IgD-negative memory B cell (primary cell): ENCODE data around the gene MEFV. TPM values are rescaled to one million over a fixed set of nuclear protein-coding genes. Genes with fewer than 3 reads are reported as not detected.

Experiments used
- H3K27ac Mint-ChIP-seq, 3 donors: one replicate each; pipeline ENCODE4 v1.8.0; 2020 to 2022; ENCODE audit warnings: mild to moderate bottlenecking in 3 of 3, mixed read lengths in 3 of 3, moderate library complexity in 1 of 3
- H3K27me3 Mint-ChIP-seq: one replicate; pipeline ENCODE4 v1.8.0; 2021; ENCODE audit warnings: mixed read lengths
- H3K36me3 Mint-ChIP-seq: one replicate; pipeline ENCODE4 v1.8.0; 2020; ENCODE audit warnings: mild to moderate bottlenecking, mixed read lengths
- H3K4me1 Mint-ChIP-seq, 3 donors: one replicate each; pipeline ENCODE4 v1.8.0; 2020 to 2022; ENCODE audit warnings: mixed read lengths in 3 of 3, mild to moderate bottlenecking in 1 of 3
- H3K4me3 Mint-ChIP-seq, 4 donors: one replicate each; pipeline ENCODE4 v1.8.0; 2020 to 2022; ENCODE audit warnings: mild to moderate bottlenecking in 4 of 4, mixed read lengths in 4 of 4, moderate library complexity in 3 of 4
- H3K9me3 Mint-ChIP-seq, 3 donors: one replicate each; pipeline ENCODE4 v1.8.0; 2020 to 2021; ENCODE audit warnings: mixed read lengths in 3 of 3, mild to moderate bottlenecking in 1 of 3
- polyA plus RNA-seq: library from polyadenylated mRNA; unstranded; fragments of 300-500 nt; fragmentation: Illumina TruSeq; gene quantifications from one replicate; pipeline ENCODE4 v1.2.3, GENCODE V29; 2021

The MEFV gene, protein sequence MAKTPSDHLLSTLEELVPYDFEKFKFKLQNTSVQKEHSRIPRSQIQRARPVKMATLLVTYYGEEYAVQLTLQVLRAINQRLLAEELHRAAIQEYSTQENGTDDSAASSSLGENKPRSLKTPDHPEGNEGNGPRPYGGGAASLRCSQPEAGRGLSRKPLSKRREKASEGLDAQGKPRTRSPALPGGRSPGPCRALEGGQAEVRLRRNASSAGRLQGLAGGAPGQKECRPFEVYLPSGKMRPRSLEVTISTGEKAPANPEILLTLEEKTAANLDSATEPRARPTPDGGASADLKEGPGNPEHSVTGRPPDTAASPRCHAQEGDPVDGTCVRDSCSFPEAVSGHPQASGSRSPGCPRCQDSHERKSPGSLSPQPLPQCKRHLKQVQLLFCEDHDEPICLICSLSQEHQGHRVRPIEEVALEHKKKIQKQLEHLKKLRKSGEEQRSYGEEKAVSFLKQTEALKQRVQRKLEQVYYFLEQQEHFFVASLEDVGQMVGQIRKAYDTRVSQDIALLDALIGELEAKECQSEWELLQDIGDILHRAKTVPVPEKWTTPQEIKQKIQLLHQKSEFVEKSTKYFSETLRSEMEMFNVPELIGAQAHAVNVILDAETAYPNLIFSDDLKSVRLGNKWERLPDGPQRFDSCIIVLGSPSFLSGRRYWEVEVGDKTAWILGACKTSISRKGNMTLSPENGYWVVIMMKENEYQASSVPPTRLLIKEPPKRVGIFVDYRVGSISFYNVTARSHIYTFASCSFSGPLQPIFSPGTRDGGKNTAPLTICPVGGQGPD
- polyA plus RNA-seq, result not detected

DNA sequence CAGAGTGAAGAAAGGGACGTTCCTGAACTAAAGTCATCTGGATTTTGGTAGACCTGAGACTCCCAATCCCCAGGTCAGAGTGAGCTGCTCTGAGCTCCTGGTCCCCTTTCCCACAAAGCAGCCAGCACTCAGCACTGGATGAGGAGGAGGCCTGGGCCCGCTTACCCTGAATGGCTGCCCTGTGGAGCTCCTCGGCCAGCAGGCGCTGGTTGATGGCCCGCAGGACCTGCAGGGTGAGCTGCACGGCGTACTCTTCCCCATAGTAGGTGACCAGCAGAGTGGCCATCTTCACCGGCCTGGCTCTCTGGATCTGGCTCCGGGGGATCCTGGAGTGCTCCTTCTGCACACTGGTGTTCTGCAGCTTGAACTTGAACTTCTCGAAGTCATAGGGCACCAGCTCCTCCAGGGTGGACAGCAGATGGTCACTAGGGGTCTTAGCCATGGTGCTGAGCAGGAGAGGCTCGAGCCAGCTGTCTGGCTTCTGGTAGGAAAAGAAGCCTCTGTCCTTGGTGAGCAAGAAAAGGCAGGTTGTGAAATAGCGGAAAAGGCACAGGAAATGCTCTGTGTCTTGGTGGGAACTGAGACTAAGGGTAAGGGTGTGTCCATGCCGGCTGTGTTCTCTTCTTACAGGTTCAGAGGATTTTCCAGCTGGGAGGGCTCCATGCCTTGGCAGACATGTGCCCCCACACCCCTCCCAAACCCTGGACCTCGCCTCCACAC lies at the start of gene MEFV:
MEFV (minus strand) TSS at position 488 of the 720 bp plus-strand sequence; CDS start at position 442, 46 bp downstream.
- Mint-ChIP-seq H3K9me3 (no peaks in the 10 kb centered on the region), H3K4me3 (no peak within 1 kb of the TSS), H3K36me3 (no peaks in the 10 kb centered on the region), H3K27me3 (peaks cover 2% of the 10 kb centered on the region), H3K4me1 (peaks cover 0 to 1% (median 0%) of the 10 kb centered on the region in 3 donors), H3K27ac (no peak within 1 kb of the TSS)

DNA sequence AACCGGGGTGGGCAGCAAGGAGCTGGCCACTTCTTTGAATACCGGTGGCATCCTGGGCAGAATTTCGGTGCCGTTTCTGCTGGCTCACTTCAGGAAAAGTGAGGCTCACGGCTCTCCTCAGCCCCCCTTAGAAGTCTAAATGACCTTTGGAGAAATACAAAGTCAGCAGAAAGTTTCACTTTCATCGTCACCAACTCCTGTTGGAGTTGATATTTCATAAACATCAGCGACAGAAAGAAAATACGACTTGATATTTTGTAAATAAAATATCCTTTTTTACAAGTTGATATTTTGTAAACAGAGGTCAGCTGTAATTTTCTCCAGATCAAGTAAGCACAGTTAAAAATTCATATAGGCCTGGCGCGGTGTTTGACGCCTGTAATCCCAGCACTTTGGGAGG lies 49.6 kb upstream of the MEFV start:
- H3K27me3 Mint-ChIP-seq, result no peaks in the 10 kb centered on the region
- peak overlapping the region; percentile 87 to 92 (median 90) for H3K4me3 Mint-ChIP-seq
- peaks cover under 1 to 24% (median 19%) of the 10 kb centered on the region in 3 donors for H3K9me3 Mint-ChIP-seq
- H3K27ac Mint-ChIP-seq, result peak overlapping the region in 2 of 3 donors; percentile 88 to 91
- H3K36me3 Mint-ChIP-seq, result peaks cover 21% of the 10 kb centered on the region
- peaks cover 11 to 12% (median 11%) of the 10 kb centered on the region in 3 donors for H3K4me1 Mint-ChIP-seq

- H3K9me3 Mint-ChIP-seq, result peaks cover 4 to 26% (median 22%) of the 10 kb centered on the region in 3 donors
- H3K27ac Mint-ChIP-seq, result peak within 1 kb of the TSS; percentile 87 to 91 (median 88)
- H3K4me3 Mint-ChIP-seq, result peak within 1 kb of the TSS; percentile 87 to 92 (median 90)
- no peaks in the 10 kb centered on the region for H3K27me3 Mint-ChIP-seq
- peaks cover 23% of the 10 kb centered on the region for H3K36me3 Mint-ChIP-seq
- H3K4me1 Mint-ChIP-seq, result peaks cover 11 to 12% (median 11%) of the 10 kb centered on the region in 3 donors
Observed at GRCh38 chr16:3305109-3306068, 49.0 kb upstream of the MEFV start, which contains the start of the genes TIGD7 and ZNF75A. Gene TIGD7, minus strand, starts transcription at chr16:3305430. Its CDS starts 4,816 bp downstream, at chr16:3300614. Gene ZNF75A, plus strand, starts transcription at chr16:3305497. Its CDS starts 2,932 bp downstream, at chr16:3308429.

DNA sequence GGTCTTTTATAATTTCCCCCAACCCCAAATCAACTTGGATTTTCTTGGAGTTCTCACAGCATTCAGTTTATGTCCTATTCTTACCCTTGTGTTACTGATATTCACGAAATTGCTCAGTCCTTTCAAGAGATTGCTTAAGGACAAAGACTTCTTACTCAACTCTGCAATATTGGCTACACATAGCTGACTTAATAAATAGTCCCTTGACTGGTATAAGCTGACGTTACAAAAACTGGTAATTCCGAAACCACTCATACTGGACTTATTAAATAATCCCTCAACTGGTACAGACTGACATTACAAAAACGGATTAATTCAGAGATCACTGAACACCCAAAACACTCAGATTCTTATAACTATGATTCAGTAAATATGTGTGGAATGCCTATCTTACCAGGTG lies 47.9 kb upstream of the MEFV start:
- H3K4me3 Mint-ChIP-seq, result peak overlapping the region; percentile 87 to 92 (median 90)
- peak overlapping the region in 2 of 3 donors; percentile 76 to 91 for H3K27ac Mint-ChIP-seq
- H3K9me3 Mint-ChIP-seq, result peaks cover 5 to 36% (median 22%) of the 10 kb centered on the region in 3 donors
- H3K36me3 Mint-ChIP-seq, result peaks cover 21% of the 10 kb centered on the region
- no peaks in the 10 kb centered on the region for H3K27me3 Mint-ChIP-seq
- H3K4me1 Mint-ChIP-seq, result peaks cover 11 to 12% (median 12%) of the 10 kb centered on the region in 3 donors

DNA sequence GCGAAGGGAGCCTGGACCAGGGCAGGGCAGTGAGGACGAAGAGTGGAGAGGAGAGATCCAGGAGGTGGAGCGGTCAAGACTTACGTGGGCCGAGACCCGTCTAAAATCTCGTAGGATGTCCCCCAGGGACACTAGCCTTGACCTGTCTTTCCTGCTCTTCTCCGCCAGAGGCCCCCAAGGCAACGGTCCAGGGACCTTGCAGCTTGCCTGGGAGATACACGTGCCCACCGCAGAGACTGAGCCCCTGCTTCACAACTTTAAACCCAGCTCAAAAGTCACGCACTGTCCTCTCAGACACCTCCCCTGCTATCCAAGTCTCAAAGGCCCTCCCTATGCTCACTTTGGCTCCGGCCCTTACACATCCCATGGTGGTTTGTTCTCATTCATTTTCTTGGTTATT lies 39.4 kb upstream of the MEFV start:
- peaks cover 0 to 8% (median 6%) of the 10 kb centered on the region in 3 donors for H3K4me1 Mint-ChIP-seq
- H3K27ac Mint-ChIP-seq, result no peak overlapping the region
- peaks cover 11 to 46% (median 26%) of the 10 kb centered on the region in 3 donors for H3K9me3 Mint-ChIP-seq
- H3K36me3 Mint-ChIP-seq, result peaks cover 30% of the 10 kb centered on the region
- H3K4me3 Mint-ChIP-seq, result no peak overlapping the region
- H3K27me3 Mint-ChIP-seq, result no peaks in the 10 kb centered on the region

DNA sequence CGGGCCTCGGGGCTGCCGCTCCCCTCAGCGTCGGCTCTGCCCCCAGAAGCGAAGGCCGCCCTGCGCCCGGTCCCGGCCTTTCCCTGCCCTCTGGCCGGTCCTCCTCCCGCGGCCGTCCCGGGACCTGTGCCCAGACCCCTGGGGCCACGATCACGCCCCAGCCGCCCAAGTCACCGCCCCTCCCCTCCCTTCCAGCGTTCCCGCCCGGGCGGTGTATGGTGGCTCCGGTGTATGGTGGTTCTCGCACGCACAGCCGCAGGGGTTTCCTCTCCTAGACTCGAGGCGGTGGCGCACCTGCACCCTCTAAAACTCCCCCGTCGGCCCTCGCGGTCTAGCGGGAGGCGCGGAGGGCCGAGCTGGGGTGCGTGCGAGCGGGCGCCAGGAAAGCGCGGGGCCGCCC lies 38.8 kb upstream of the MEFV start:
- H3K9me3 Mint-ChIP-seq, result peaks cover 10 to 43% (median 25%) of the 10 kb centered on the region in 3 donors
- H3K27ac Mint-ChIP-seq, result no peak overlapping the region
- peaks cover 0 to 8% (median 6%) of the 10 kb centered on the region in 3 donors for H3K4me1 Mint-ChIP-seq
- no peaks in the 10 kb centered on the region for H3K27me3 Mint-ChIP-seq
- no peak overlapping the region for H3K4me3 Mint-ChIP-seq
- peaks cover 29% of the 10 kb centered on the region for H3K36me3 Mint-ChIP-seq

GRCh38 chr16:3292604-3293003 lies 36.2 kb upstream of the MEFV start:
- no peak overlapping the region for H3K4me3 Mint-ChIP-seq
- H3K27me3 Mint-ChIP-seq, result no peaks in the 10 kb centered on the region
- H3K27ac Mint-ChIP-seq, result no peak overlapping the region
- peaks cover 13 to 35% (median 32%) of the 10 kb centered on the region in 3 donors for H3K9me3 Mint-ChIP-seq
- H3K4me1 Mint-ChIP-seq, result peaks cover 0 to 8% (median 5%) of the 10 kb centered on the region in 3 donors
- H3K36me3 Mint-ChIP-seq, result peaks cover 39% of the 10 kb centered on the region

DNA sequence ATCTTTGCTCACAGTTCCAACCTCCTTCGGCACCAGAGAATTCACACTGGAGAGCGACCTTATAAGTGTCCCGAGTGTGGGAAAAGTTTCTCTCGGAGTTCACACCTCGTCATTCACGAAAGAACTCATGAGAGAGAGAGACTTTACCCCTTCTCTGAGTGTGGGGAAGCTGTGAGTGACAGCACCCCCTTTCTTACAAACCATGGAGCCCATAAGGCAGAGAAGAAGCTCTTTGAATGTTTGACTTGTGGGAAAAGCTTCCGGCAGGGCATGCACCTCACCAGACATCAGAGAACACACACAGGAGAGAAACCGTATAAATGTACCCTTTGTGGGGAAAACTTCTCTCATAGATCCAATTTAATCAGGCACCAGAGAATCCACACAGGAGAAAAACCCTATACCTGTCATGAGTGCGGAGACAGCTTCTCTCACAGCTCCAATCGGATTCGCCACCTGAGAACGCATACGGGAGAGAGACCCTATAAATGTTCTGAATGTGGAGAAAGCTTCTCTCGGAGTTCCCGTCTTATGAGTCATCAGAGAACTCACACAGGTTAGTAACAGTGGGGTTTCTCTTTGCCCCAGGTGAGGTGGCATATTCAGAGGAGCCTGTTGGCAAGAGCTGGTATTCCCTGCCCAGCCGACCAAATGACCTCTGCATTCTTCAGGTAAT lies 33.7 kb upstream of the MEFV start:
- H3K9me3 Mint-ChIP-seq, result peaks cover 13 to 36% (median 32%) of the 10 kb centered on the region in 3 donors
- peaks cover 42% of the 10 kb centered on the region for H3K36me3 Mint-ChIP-seq

DNA sequence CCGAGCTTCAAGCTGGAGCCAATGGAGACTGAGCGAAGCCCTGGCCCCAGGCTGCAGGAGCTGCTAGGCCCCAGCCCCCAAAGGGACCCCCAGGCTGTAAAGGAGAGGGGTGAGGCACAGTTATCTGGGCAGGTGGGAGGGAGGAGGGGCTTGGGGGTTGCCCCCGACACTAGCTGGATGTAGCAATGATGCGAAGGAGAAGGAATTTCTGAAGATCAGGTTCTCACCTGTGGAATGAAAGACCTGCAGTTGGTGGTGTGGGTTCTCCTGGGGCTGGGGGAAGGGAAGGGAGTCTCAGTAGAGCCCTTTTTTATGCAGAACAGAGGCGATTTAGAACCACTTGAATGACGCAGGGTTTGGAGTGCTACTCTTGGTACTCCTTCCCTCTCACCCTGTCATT lies 28.7 kb upstream of the MEFV start:
- H3K4me1 Mint-ChIP-seq, result peaks cover 19 to 25% (median 21%) of the 10 kb centered on the region in 3 donors
- H3K9me3 Mint-ChIP-seq, result peaks cover 7 to 15% (median 10%) of the 10 kb centered on the region in 3 donors
- H3K27me3 Mint-ChIP-seq, result no peaks in the 10 kb centered on the region
- peak overlapping the region in 3 of 4 donors; percentile 66 to 99 (median 93) for H3K4me3 Mint-ChIP-seq
- peaks cover 27% of the 10 kb centered on the region for H3K36me3 Mint-ChIP-seq
- peak overlapping the region in 1 of 3 donors; percentile 91 for H3K27ac Mint-ChIP-seq

More for the DNA sequence above, 33.7 kb upstream of the MEFV start:
- Mint-ChIP-seq H3K27ac (peak overlapping the region in 1 of 3 donors; percentile 62), H3K27me3 (no peaks in the 10 kb centered on the region), H3K4me3 (peak overlapping the region in 1 of 4 donors; percentile 68), H3K4me1 (peaks cover 6 to 15% (median 7%) of the 10 kb centered on the region in 3 donors)

DNA sequence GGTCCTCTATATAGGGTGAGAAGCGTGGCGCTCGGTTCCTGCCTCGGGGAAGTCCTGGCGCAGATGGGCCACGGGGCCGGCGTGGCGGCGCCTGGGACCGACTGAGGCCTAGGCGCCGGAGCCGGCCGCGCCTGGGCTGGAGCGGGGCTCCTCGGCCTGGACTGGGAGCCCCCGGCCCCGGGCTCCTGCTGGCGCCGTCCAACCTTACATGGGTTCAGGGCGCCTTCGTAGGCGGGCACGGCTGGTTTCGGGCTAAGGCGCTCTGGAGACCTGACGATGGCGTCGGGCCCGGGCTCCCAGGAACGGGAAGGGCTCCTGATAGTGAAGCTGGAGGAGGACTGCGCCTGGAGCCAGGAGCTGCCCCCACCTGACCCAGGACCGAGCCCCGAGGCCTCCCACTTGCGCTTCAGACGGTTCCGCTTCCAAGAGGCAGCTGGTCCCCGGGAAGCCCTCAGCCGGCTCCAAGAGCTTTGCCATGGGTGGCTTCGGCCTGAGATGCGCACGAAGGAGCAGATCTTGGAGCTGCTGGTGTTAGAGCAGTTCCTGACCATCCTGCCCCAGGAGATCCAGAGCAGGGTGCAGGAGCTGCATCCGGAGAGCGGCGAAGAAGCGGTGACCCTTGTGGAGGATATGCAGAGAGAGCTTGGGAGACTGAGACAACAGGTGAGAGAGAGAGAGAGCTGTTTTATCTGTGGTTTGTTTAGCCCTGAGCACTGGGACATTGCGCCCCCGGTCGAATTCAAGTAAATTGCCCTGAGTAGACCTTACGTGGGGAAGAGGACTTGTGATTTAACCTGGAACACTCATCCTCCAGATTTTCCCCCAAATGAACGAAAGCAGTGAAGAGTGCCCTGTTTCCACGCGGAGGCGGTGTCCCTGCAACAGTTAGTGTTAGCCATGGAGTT lies 27.4 kb upstream of the MEFV start:
- peaks cover 5 to 7% (median 7%) of the 10 kb centered on the region in 3 donors for H3K9me3 Mint-ChIP-seq
- peak overlapping the region; percentile 92 to 99 (median 94) for H3K4me3 Mint-ChIP-seq
- H3K36me3 Mint-ChIP-seq, result peaks cover 19% of the 10 kb centered on the region
- H3K27me3 Mint-ChIP-seq, result no peaks in the 10 kb centered on the region
- H3K4me1 Mint-ChIP-seq, result peaks cover 19 to 25% (median 21%) of the 10 kb centered on the region in 3 donors
- peak overlapping the region; percentile 91 to 98 (median 98) for H3K27ac Mint-ChIP-seq

DNA sequence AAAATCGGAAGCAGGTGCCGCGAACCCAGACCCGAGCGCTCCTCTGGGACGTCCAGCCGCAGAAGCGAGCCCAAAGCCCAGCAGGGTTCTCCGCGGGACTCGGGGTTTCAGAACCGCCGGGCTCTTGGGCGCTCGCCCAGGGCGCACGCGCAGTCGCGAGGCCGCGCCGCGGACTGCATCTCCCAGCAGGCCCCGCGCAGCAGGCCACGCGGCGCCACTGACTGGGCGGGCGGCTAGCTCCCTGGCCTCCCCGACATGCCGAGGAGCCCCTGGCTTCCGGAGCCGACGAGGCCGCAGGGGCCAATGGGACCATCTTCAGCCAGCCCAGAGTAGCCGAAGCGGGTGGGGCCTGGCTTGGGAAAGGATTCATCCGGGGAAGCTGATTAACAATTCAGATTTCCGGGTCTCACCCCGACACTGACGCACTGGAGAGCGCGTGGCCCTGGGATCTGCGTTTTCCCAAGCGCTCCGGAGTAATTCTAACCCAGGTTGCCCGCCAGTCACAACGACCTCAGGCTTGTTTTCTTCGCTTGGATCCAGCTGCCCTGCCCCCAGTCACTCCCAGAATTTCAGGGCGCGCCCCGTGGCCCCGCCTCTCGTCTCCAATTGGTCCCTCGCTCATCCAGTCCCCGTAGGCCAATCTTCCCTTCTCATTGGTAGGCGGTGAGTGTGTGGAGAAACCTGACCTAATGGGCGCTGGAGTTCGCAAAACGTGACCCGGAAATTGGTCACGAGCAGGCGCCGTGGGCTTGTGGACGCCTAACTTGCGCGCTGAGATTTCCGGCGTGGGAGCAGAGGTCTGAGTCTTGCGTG lies 26.5 kb upstream of the MEFV start, which contains the start of gene ZNF263:
ZNF263 (plus strand) TSS at position 762 of the 813 bp plus-strand sequence. CDS start 328 bp downstream, outside the sequence.
- Mint-ChIP-seq H3K36me3 (peaks cover 14% of the 10 kb centered on the region), H3K9me3 (peaks cover 3 to 5% (median 4%) of the 10 kb centered on the region in 3 donors), H3K4me1 (peaks cover 19 to 25% (median 21%) of the 10 kb centered on the region in 3 donors), H3K27ac (peak within 1 kb of the TSS; percentile 91 to 98 (median 98)), H3K4me3 (peak within 1 kb of the TSS; percentile 92 to 99 (median 94)), H3K27me3 (no peaks in the 10 kb centered on the region)
